PC-3 (cell line): Measurements from ENCODE around the gene CLVS2. TPM values are rescaled to one million over a fixed set of nuclear protein-coding genes. Genes with fewer than 3 reads are reported as not detected.

Source experiments
- ATAC-seq: fragments of 200-7000 bp; cut with Tn5 transposase; 2 replicates; pipeline ENCODE4 v1.9.1; 2020; ENCODE audit warnings: mild to moderate bottlenecking, moderate library complexity
- BruUV-seq: library from RNA; stranded (reverse); fragments of 400-500 nt; replicated peaks from 2 replicates; lab custom pipeline; 2021; lab: Mats Ljungman, UMichigan
- CTCF ChIA-PET: fragments of 300-600 bp; sonication (Branson Sonifier 250); formaldehyde crosslinking; loops from one replicate; lab custom pipeline; 2022; ENCODE audit warnings: antibody characterized with exemption; lab: Charles Lee
- POLR2A ChIA-PET: fragments of 300-600 bp; sonication (Branson Sonifier 250); formaldehyde crosslinking; loops from one replicate; lab custom pipeline; 2022; ENCODE audit warnings: antibody characterized with exemption; ENCODE audit not compliant: unreplicated experiment; lab: Charles Lee
- DNase-seq: peaks from one replicate; pipeline ENCODE4 v3.0.0-alpha.2; 2015
- H2AFZ ChIP-seq: fragments of 300-600 bp; sonication (generic); 2 replicates; pipeline ENCODE4 v1.6.0; 2016; ENCODE audit warnings: antibody characterized with exemption, low read length
- H3F3A ChIP-seq: fragments of 300-600 bp; sonication (generic); one replicate; pipeline ENCODE4 v1.6.0; 2017; ENCODE audit warnings: antibody characterized with exemption, low read length, control low read depth, mild to moderate bottlenecking; ENCODE audit not compliant: unreplicated experiment
- H3K27ac ChIP-seq: fragments of 300-600 bp; sonication (generic); 2 replicates; pipeline ENCODE4 v1.5.1; 2016; ENCODE audit warnings: mild to moderate bottlenecking, low read length
- H3K27me3 ChIP-seq: fragments of 300-600 bp; sonication (generic); 2 replicates; pipeline ENCODE4 v1.6.1; 2016; ENCODE audit warnings: low read length, mixed read lengths
- H3K36me3 ChIP-seq: fragments of 300-600 bp; sonication (generic); 2 replicates; pipeline ENCODE4 v1.6.1; 2016; ENCODE audit warnings: low read depth, mixed run types, low read length, mixed read lengths
- H3K4me1 ChIP-seq: fragments of 300-600 bp; sonication (generic); 2 replicates; pipeline ENCODE4 v1.5.1; 2016; ENCODE audit warnings: low read length; ENCODE audit not compliant: insufficient read depth
- H3K4me2 ChIP-seq: fragments of 300-600 bp; sonication (generic); 2 replicates; pipeline ENCODE4 v1.6.0; 2016; ENCODE audit warnings: low read length
- H3K4me3 ChIP-seq: fragments of 300-600 bp; sonication (generic); 2 replicates; pipeline ENCODE4 v1.5.1; 2016; ENCODE audit warnings: mild to moderate bottlenecking, low read length, mixed read lengths
- H3K79me2 ChIP-seq: fragments of 300-600 bp; sonication (generic); 2 replicates; pipeline ENCODE4 v1.6.1; 2017; ENCODE audit warnings: low read length, mixed read lengths
- H3K9ac ChIP-seq: fragments of 300-600 bp; sonication (generic); 2 replicates; pipeline ENCODE4 v1.6.0; 2016; ENCODE audit warnings: mild to moderate bottlenecking, low read length
- H3K9me2 ChIP-seq: fragments of 300-600 bp; sonication (generic); replicated peaks from 2 replicates; pipeline ENCODE4 v1.6.1; 2016; ENCODE audit warnings: mixed run types, low read length, mixed read lengths
- H3K9me3 ChIP-seq: fragments of 300-600 bp; sonication (generic); 2 replicates; pipeline ENCODE4 v1.6.1; 2016; ENCODE audit warnings: low read length, mixed read lengths
- H4K20me1 ChIP-seq: fragments of 300-600 bp; sonication (generic); 2 replicates; pipeline ENCODE4 v1.6.1; 2016; ENCODE audit warnings: low read length, mixed read lengths
- CTCF ChIP-seq: fragments of 300-600 bp; sonication (generic); conservative IDR thresholded peaks from 2 replicates; pipeline ENCODE4 v1.5.1; 2017; ENCODE audit warnings: antibody characterized with exemption, low read depth, mild to moderate bottlenecking, low read length
- EZH2 ChIP-seq: fragments of 300-600 bp; sonication (generic); IDR thresholded peaks from one replicate; pipeline ENCODE4 v1.6.1; 2017; ENCODE audit warnings: antibody characterized with exemption, mild to moderate bottlenecking, low read length; ENCODE audit not compliant: unreplicated experiment
- EZH2phosphoT487 ChIP-seq: fragments of 300-600 bp; sonication (generic); IDR thresholded peaks from 2 replicates; pipeline ENCODE4 v1.6.1; 2018; ENCODE audit warnings: mild to moderate bottlenecking, antibody characterized with exemption, low read length, borderline replicate concordance
- intact Hi-C: fragments of 100-400 bp; cut with micrococcal nuclease; formaldehyde crosslinking; loops from 2 replicates; pipeline ENCODE4 v1.9.0; 2023
- total RNA-seq: library from RNA; depleted of rRNA; stranded (reverse); fragments of >200 nt; gene quantifications from 2 replicates; pipeline ENCODE4 v1.2.3, GENCODE V29; 2014

The CLVS2 gene
- total RNA-seq, 1 experiment from 2014 or later, result not detected

GRCh38 chr6:123024976-123025375 is 28.9 kb downstream of the CLVS2 start:
- ChIA-PET CTCF (no interaction called here), POLR2A (no interaction called here)
- Histone ChIP-seq H3K79me2 (no peaks in the 10 kb centered on the region), H3K27ac (no peak overlapping the region), H2AFZ (no peak overlapping the region), H4K20me1 (no peaks in the 10 kb centered on the region), H3K9ac (no peak overlapping the region), H3K4me3 (no peak overlapping the region), H3K9me2 (no peaks in the 10 kb centered on the region), H3K4me2 (no peak overlapping the region), H3K27me3 (no peaks in the 10 kb centered on the region), H3K9me3 (no peaks in the 10 kb centered on the region), H3K4me1 (no peaks in the 10 kb centered on the region), H3F3A (no peaks in the 10 kb centered on the region), H3K36me3 (no peaks in the 10 kb centered on the region)
- intact Hi-C loops, result no loop called here
- no TSS peak for BruUV-seq
- TF ChIP-seq CTCF (no peak), EZH2phosphoT487 (no peak), EZH2 (no peak)
- DNase-seq (no peak), ATAC-seq (no peak)

GRCh38 chr6:123027408-123027807 is 31.4 kb downstream of the CLVS2 start:
- no TSS peak for BruUV-seq
- intact Hi-C loops, result no loop called here
- H3K4me1 ChIP-seq, result peaks cover 5% of the 10 kb centered on the region; the same call in 1 of the 2 replicates
- H3K9me2 ChIP-seq, result no peaks in the 10 kb centered on the region
- H3F3A ChIP-seq, result no peaks in the 10 kb centered on the region
- no peaks in the 10 kb centered on the region for H3K9me3 ChIP-seq
- H3K36me3 ChIP-seq, result no peaks in the 10 kb centered on the region
- DNase-seq (no peak), ATAC-seq (no peak)
- TF ChIP-seq CTCF, result no peak
- TF ChIP-seq EZH2, result no peak
- TF ChIP-seq EZH2phosphoT487, result no peak
- CTCF ChIA-PET, result no interaction called here
- no peak overlapping the region for H3K27ac ChIP-seq
- no peaks in the 10 kb centered on the region for H3K79me2 ChIP-seq
- no peak overlapping the region for H3K4me3 ChIP-seq
- no peak overlapping the region for H2AFZ ChIP-seq
- POLR2A ChIA-PET, result no interaction called here
- H3K9ac ChIP-seq, result no peak overlapping the region
- H3K4me2 ChIP-seq, result no peak overlapping the region
- no peaks in the 10 kb centered on the region for H4K20me1 ChIP-seq
- no peaks in the 10 kb centered on the region for H3K27me3 ChIP-seq

DNA sequence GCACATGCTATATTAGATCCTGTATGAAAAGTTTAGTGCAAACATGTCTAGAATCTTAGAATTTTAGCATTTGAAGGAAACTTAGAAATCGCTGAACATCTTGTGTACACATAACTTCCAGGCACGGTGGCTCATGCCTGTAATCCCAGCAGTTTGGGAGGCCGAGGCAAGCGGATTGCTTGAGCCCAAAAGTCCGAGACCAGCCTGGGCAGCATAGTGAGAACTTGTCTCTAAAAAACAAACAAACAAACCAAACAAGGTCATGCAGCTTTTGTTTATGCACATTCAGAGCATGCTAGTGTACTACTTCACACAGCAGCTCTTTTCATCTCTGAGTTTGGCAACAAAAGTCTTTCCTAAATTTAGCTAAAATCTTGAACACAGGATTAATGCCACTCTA is 32.2 kb downstream of the CLVS2 start:
- Histone ChIP-seq H3K9me2 (no peaks in the 10 kb centered on the region), H3K79me2 (no peaks in the 10 kb centered on the region), H3K4me1 (peaks cover 5% of the 10 kb centered on the region; the same call in 1 of the 2 replicates), H3K27ac (no peak overlapping the region), H4K20me1 (no peaks in the 10 kb centered on the region), H3K36me3 (no peaks in the 10 kb centered on the region), H3F3A (no peaks in the 10 kb centered on the region), H3K4me3 (no peak overlapping the region), H3K9ac (no peak overlapping the region), H2AFZ (no peak overlapping the region), H3K4me2 (no peak overlapping the region), H3K27me3 (no peaks in the 10 kb centered on the region), H3K9me3 (no peaks in the 10 kb centered on the region)
- no peak for ATAC-seq
- POLR2A ChIA-PET, result no interaction called here
- CTCF ChIA-PET, result no interaction called here
- no TSS peak for BruUV-seq
- intact Hi-C loops, result no loop called here
- TF ChIP-seq CTCF (no peak), EZH2 (no peak), EZH2phosphoT487 (no peak)
- DNase-seq, result no peak
